Astrocyte of the cerebellum (primary cell): ENCODE results near the gene PITX2.

Experiments
- DNase-seq: peaks from one replicate; pipeline ENCODE4 v3.0.0-alpha.2; 2011; ENCODE audit warnings: low read depth
- H3K4me3 ChIP-seq: 2 replicates; pipeline ENCODE4 v1.5.1; 2011; ENCODE audit warnings: mild to moderate bottlenecking, low read depth, low read length, moderate library complexity
- in situ Hi-C: cut with HindIII; loops from 2 replicates; pipeline ENCODE4 v1.10.0; 2017; ENCODE audit warnings: low sequenced_read_pairs
- TF ChIP-seq, protein P1 (sequence below): IDR thresholded peaks from 2 replicates; pipeline ENCODE4 v1.5.1; 2012; ENCODE audit warnings: low read length, low read depth, moderate library complexity, mild to moderate bottlenecking; ENCODE audit errors: missing control alignments

The PITX2 gene

DNA sequence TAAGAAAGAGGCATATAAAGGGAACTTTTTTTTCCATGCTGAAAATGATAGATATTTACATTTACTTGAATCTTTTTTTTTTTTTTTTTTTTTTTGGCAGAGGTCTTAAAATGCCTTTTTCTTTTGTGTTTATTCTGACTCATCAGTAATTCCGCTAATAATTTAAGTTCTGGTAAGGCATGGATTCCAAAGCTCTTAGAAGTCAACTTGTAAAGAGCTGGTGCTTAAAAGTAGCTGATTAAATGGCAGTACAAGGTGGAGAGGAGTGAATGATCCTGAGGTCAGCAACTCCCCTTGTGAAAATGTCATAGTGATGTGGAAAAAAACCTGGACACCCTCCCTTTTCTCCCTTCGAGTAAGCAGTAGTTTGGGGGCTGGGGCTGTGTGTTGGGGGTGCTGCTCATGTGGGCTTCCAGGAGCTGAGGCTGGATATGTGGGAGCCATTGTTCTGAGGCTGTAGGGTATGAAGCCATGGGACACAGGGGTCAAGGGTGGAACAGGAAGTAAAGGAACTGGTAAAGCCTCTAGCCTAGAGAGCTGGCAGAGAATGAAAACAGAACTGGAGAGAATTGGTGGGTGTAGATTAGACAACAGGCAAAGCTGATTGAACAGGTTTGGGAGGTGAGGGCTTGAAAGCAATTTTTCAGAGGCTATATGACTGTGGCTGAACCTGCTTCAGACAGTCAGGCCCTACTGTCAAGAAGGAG is 41.0 kb upstream of the PITX2 start:
- TF ChIP-seq, protein P1, sequence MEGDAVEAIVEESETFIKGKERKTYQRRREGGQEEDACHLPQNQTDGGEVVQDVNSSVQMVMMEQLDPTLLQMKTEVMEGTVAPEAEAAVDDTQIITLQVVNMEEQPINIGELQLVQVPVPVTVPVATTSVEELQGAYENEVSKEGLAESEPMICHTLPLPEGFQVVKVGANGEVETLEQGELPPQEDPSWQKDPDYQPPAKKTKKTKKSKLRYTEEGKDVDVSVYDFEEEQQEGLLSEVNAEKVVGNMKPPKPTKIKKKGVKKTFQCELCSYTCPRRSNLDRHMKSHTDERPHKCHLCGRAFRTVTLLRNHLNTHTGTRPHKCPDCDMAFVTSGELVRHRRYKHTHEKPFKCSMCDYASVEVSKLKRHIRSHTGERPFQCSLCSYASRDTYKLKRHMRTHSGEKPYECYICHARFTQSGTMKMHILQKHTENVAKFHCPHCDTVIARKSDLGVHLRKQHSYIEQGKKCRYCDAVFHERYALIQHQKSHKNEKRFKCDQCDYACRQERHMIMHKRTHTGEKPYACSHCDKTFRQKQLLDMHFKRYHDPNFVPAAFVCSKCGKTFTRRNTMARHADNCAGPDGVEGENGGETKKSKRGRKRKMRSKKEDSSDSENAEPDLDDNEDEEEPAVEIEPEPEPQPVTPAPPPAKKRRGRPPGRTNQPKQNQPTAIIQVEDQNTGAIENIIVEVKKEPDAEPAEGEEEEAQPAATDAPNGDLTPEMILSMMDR: no peak
- H3K4me3 ChIP-seq: no peak overlapping the region
- in situ Hi-C loops: no loop called here
- DNase-seq: peak; percentile 15

DNA sequence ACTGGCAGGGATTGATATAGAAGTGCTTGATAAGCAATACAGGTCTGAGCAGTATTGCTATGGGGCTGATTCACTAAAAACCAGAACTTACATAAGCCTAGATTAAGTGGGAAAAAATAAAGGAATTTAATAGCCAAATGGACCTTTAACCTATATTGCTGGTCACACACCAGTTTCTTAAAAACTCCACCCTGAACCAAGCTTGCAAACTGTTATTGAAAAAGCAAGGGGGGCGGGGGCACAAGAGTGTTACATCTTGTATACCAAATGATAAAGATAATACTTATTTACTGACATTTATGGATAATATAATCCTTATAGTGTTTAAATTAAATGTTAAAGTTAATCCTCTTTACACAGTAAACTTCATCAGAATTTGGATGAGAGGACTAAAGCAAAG is 40.3 kb upstream of the PITX2 start:
- in situ Hi-C loops: no loop called here
- no peak overlapping the region for H3K4me3 ChIP-seq
- TF ChIP-seq, protein P1: no peak
- DNase-seq: no peak

GRCh38 chr4:110660755-110661154 is 37.9 kb upstream of the PITX2 start:
- DNase-seq: no peak
- in situ Hi-C loops: no loop called here
- TF ChIP-seq, protein P1: no peak
- H3K4me3 ChIP-seq: no peak overlapping the region

- no peak overlapping the region for H3K4me3 ChIP-seq
- no peak for DNase-seq
- in situ Hi-C loops: no loop called here
- TF ChIP-seq, protein P1: no peak
Observed at GRCh38 chr4:110654254-110654635, 31.4 kb upstream of the PITX2 start.

- TF ChIP-seq, protein P1: no peak
- in situ Hi-C loops: no loop called here
- no peak for DNase-seq
- H3K4me3 ChIP-seq: no peak overlapping the region
Observed at GRCh38 chr4:110653321-110654253, 30.7 kb upstream of the PITX2 start.

- TF ChIP-seq, protein P1: no peak
- H3K4me3 ChIP-seq: no peak overlapping the region
- in situ Hi-C loops: loop anchor here (25.0 kb wide), 1 partner anchor 318 kb away; no protein-coding TSS in a partner anchor
- DNase-seq: no peak
Observed at GRCh38 chr4:110644008-110644407, 21.1 kb upstream of the PITX2 start.
